GM13977 (cell line): ENCODE results near the gene FBXW4.
A peak's percentile ranks its signal among the peaks of the same experiment; 100 is the strongest.

Experiments used
- DNase-seq: peaks from one replicate; pipeline ENCODE4 v3.0.0; 2012; ENCODE audit warnings: low spot score
- in situ Hi-C: fragments of 300-500 bp; cut with MboI; formaldehyde crosslinking; loops from one replicate; pipeline ENCODE4 v1.12.0; 2022; ENCODE audit warnings: low sequenced_read_pairs, low pct_unique_long_range_greater_than_20kb, mixed read lengths, inconsistent platforms; ENCODE audit not compliant: unreplicated experiment
- TF ChIP-seq, protein P1 (sequence below): IDR thresholded peaks from 2 replicates; pipeline ENCODE4 v1.5.1; 2012; ENCODE audit warnings: mild to moderate bottlenecking, control low read depth; ENCODE audit not compliant: insufficient read depth; ENCODE audit errors: extremely low read depth, missing control alignments

Gene FBXW4

GRCh38 chr10:101568054-101568745 lies 126.8 kb downstream of the FBXW4 start:
- TF ChIP-seq, protein P1, sequence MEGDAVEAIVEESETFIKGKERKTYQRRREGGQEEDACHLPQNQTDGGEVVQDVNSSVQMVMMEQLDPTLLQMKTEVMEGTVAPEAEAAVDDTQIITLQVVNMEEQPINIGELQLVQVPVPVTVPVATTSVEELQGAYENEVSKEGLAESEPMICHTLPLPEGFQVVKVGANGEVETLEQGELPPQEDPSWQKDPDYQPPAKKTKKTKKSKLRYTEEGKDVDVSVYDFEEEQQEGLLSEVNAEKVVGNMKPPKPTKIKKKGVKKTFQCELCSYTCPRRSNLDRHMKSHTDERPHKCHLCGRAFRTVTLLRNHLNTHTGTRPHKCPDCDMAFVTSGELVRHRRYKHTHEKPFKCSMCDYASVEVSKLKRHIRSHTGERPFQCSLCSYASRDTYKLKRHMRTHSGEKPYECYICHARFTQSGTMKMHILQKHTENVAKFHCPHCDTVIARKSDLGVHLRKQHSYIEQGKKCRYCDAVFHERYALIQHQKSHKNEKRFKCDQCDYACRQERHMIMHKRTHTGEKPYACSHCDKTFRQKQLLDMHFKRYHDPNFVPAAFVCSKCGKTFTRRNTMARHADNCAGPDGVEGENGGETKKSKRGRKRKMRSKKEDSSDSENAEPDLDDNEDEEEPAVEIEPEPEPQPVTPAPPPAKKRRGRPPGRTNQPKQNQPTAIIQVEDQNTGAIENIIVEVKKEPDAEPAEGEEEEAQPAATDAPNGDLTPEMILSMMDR = no peak
- no peak for DNase-seq
- in situ Hi-C loops = loop anchor here (25.0 kb wide), 2 partner anchors 256 to 356 kb away; no protein-coding TSS in a partner anchor

GRCh38 chr10:101567165-101568006 lies 127.6 kb downstream of the FBXW4 start:
- DNase-seq = no peak
- TF ChIP-seq, protein P1 = no peak
- in situ Hi-C loops = loop anchor here (25.0 kb wide), 2 partner anchors 255 to 355 kb away; no protein-coding TSS in a partner anchor

DNA sequence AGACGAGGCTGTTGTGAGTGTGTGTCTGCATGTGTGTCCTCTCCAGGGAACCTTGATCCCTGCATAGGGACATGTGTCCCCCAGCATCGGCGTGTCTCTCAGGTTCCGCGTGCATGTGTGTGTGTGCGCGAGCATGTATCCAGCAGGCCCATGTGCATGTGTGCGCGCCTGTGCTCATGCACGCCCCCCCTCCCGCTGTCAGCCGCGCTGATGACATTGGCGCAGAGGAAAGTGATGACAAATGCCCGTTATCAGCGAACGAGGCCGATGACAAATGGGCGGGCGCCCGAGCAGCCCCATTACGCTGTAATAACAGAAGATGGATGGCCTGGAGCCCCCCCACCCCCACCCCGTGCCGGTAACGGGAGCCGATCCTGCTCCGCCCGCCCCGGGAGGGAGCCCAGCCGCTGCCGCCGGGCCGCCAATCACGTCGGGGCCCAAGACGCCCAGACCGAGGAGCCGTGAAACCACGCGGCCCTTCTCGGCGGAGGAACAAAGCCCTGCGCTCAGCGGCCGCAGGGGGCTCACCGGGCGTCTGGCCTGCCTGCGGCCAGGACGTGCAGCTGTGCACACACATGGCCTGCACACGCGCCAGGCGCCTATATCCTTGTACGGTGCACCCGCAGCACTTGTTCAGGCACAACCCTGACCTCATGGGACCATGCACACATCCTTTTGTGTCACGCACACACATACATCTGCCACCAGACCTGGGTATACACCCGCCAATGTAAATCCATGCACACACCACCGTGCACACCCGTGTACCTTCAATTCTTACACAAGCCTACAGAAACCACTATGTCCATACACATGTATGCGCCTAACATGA lies 128.4 kb downstream of the FBXW4 start:
- in situ Hi-C loops = loop anchor here (25.0 kb wide), 2 partner anchors 254 to 354 kb away; no protein-coding TSS in a partner anchor
- TF ChIP-seq, protein P1 = no peak
- DNase-seq = peak; percentile 66

DNA sequence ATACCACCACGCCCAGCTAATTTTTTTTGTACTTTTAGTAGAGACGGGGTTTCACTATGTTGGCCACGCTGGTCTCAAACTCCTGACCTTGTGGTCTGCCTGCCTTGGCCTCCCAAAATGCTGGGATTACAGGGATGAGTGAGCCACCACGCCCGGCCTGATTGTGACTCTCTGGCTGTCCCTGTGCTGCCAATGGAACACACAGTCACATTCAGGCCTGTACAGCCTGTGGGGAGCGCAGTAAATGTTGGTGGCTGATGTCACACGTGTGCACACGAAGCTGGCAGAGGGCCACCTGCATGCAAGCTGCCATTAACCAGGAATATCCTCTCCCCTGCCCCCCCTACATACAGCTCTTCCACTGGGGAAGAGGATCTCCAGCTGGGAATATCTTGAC lies 129.0 kb downstream of the FBXW4 start:
- TF ChIP-seq, protein P1 = no peak
- DNase-seq = no peak
- in situ Hi-C loops = loop anchor here (25.0 kb wide), 2 partner anchors 254 to 354 kb away; no protein-coding TSS in a partner anchor

GRCh38 chr10:101565370-101565900 lies 129.5 kb downstream of the FBXW4 start:
- no peak for DNase-seq
- in situ Hi-C loops = loop anchor here (25.0 kb wide), 2 partner anchors 253 to 353 kb away; no protein-coding TSS in a partner anchor
- TF ChIP-seq, protein P1 = no peak
